Thyroid gland (tissue), 4 donors: ENCODE data around the gene SNX8. TPM values are rescaled to one million over a fixed set of nuclear protein-coding genes. Genes with fewer than 3 reads are reported as not detected.

Experiments used
- DNase-seq, 2 donors: peaks; one replicate each; pipeline ENCODE4 v3.0.0-alpha.2; 2019
- H3K27ac ChIP-seq, 3 donors: fragments of 200-600 bp; sonication (generic); 1 replicate in 2 of 3; 2 replicates in 1 of 3; pipeline ENCODE4 v1.5.1; 2016 to 2019; ENCODE audit warnings: mild to moderate bottlenecking in 1 of 3, moderate library complexity in 1 of 3
- H3K27me3 ChIP-seq: fragments of 200-600 bp; sonication (generic); one replicate; pipeline ENCODE4 v1.5.1; 2019
- H3K36me3 ChIP-seq, 2 donors: fragments of 200-600 bp; sonication (generic); one replicate each; pipeline ENCODE4 v1.5.1; 2016 to 2019
- H3K4me1 ChIP-seq, 2 donors: fragments of 200-600 bp; sonication (generic); one replicate each; pipeline ENCODE4 v1.5.1; 2017 to 2019
- H3K4me3 ChIP-seq, 3 donors: fragments of 200-600 bp; sonication (generic); replicated peaks in 1 of 3; 1 replicate in 2 of 3; 2 replicates in 1 of 3; pipeline ENCODE4 v1.5.1; 2016; ENCODE audit warnings: mild to moderate bottlenecking in 1 of 3
- H3K9me3 ChIP-seq: fragments of 200-600 bp; sonication (generic); one replicate; pipeline ENCODE4 v1.5.1; 2017
- POLR2A ChIP-seq, 2 donors: fragments of 450-650 bp; IDR thresholded peaks; one replicate each; pipeline ENCODE4 v1.6.1; 2017; ENCODE audit warnings: antibody characterized with exemption in 2 of 2, mild to moderate bottlenecking in 2 of 2, moderate library complexity in 1 of 2
- WGBS, 2 donors: methylation state at CpG; one replicate each; pipeline ENCODE4 v1.1.5; 2017; 5-methylcytosine and 5-hydroxymethylcytosine counted together
- intact Hi-C: fragments of 100-400 bp; cut with DNase I; formaldehyde crosslinking; loops from one replicate; pipeline ENCODE4 v1.15.1; 2023
- total RNA-seq, 4 donors: library from RNA; depleted of rRNA; stranded (reverse); fragments of >200 nt; gene quantifications; one replicate each; pipeline ENCODE4 v1.2.3, GENCODE V29; 2016
- TF ChIP-seq, protein P1 (sequence below), 6 experiments: fragments of 200-600 bp in 3 of 6; fragments of 450-650 bp in 3 of 6; sonication (generic) in 3 of 6; IDR thresholded peaks; one replicate each; pipeline ENCODE4 v1.5.1; 2016 to 2019; ENCODE audit warnings: antibody characterized with exemption in 6 of 6, mild to moderate bottlenecking in 2 of 6, inconsistent platforms in 1 of 6, moderate library complexity in 1 of 6

SNX8 gene
- total RNA-seq, 4 donors from 2014 or later, result 12.0 to 40.5 (median 23.4) TPM

DNA sequence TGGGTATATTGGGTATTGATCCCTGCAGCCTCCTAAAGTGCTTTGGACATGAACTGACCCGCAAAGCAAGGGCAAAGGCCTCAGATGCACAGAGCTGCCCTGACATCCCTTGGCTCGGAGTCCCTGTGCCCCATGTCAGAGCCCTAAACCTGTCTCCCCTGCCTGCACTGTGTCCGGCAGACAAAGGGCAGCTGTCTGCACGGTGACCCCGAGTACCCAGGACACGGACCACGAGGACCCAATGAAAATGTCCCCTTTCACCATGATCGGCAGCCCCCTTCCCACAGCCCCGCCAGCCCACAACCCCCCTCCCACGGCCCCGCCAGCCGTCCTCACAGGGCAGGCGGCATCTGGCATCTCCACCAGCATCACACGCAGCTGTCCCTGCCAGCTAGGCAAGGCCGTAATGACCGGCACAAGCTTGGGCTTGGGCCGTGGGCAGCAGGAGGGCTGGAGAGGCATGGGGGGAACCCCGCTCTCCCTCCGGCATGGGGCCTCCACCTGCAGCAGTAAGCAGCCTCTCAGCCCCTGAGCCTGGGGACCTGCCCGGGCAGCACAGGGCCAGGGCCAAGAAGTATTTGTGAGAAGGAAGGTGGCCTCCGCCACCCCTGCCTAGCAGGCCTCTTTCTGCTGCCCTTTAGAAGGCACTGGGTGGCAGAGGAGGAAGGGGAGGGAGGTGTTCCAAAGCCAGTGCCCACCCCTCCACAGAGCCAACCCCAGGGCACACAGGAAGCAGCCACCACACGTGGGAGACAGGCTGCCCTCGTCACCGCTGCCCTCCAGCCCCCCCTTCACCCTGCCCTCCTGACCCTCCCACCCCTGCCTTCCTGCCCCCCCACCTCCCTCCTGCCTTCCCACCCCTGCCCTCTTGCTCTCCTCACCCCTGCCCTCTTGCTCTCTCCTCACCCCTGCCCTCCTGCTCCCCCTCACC is 62.1 kb downstream of the SNX8 start:
- Histone ChIP-seq H3K27me3 (no peaks in the 10 kb centered on the region), H3K27ac (no peak overlapping the region), H3K36me3 (peaks cover 6 to 8% of the 10 kb centered on the region in 2 donors), H3K4me1 (no peaks in the 10 kb centered on the region), H3K4me3 (no peak overlapping the region), H3K9me3 (no peaks in the 10 kb centered on the region)
- no peak for DNase-seq
- TF ChIP-seq, protein P1, sequence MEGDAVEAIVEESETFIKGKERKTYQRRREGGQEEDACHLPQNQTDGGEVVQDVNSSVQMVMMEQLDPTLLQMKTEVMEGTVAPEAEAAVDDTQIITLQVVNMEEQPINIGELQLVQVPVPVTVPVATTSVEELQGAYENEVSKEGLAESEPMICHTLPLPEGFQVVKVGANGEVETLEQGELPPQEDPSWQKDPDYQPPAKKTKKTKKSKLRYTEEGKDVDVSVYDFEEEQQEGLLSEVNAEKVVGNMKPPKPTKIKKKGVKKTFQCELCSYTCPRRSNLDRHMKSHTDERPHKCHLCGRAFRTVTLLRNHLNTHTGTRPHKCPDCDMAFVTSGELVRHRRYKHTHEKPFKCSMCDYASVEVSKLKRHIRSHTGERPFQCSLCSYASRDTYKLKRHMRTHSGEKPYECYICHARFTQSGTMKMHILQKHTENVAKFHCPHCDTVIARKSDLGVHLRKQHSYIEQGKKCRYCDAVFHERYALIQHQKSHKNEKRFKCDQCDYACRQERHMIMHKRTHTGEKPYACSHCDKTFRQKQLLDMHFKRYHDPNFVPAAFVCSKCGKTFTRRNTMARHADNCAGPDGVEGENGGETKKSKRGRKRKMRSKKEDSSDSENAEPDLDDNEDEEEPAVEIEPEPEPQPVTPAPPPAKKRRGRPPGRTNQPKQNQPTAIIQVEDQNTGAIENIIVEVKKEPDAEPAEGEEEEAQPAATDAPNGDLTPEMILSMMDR (IDR thresholded peaks at IDR 0.05), result no peak
- no peak for TF ChIP-seq POLR2A (IDR thresholded peaks at IDR 0.05)
- WGBS, 2 donors, result 88% methylated on average over 24 of the region's 24 CpGs
- intact Hi-C loops, result no loop called here

DNA sequence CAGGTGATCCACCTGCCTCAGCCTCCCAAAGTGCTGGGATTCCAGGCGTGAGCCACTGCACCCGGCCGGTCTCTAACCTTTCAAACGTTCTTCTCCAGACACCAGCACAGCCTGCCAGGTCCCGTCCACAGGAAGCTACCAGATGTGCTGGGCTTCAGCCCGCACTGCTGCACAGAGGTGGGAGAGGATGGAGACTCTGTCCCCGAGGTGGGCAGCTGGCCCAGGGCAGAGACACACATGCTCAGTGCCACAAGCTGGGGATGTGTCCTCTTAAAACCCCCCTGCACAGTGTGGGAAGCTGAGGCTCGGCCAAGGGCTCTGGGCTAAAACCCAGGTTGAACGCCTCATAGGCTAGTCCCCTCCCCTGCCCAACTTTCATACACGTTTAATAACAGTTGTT is 62.9 kb downstream of the SNX8 start:
- no peaks in the 10 kb centered on the region for H3K9me3 ChIP-seq
- no peak overlapping the region for H3K4me3 ChIP-seq
- no peak for DNase-seq
- WGBS, 2 donors, result 85 to 87% methylated on average over 7 to 10 of the region's 10 CpGs
- H3K4me1 ChIP-seq, result no peaks in the 10 kb centered on the region
- TF ChIP-seq, protein P1 (IDR thresholded peaks at IDR 0.05), result no peak
- no peak for TF ChIP-seq POLR2A (IDR thresholded peaks at IDR 0.05)
- intact Hi-C loops, result no loop called here
- peaks cover 3 to 4% of the 10 kb centered on the region in 2 donors for H3K36me3 ChIP-seq
- H3K27ac ChIP-seq, result no peak overlapping the region
- no peaks in the 10 kb centered on the region for H3K27me3 ChIP-seq

DNA sequence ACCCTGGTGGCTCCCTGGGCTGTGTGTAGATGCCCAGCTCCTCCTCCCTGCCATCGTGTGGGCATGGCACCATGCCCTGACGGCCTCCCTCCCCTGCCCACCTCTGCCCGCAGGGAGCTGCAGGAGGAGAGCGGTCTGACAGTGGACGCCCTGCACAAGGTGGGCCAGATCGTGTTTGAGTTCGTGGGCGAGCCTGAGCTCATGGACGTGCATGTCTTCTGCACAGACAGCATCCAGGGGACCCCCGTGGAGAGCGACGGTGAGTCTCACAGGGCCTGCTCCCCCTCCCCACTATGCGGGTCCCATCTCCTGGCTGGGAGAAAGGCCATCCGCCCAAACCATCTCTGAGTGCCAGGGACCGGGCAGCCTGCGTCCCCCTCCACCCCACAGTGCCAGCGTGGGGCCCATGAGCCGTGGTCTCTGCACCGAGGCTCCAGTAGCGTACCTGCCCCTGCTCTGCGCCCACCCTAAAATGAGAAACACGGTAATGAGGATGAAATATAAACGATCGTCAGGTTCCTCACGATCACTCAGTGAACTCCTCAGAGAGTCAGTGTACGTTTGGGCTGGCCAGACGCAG is 64.4 kb downstream of the SNX8 start:
- Histone ChIP-seq H3K9me3 (no peaks in the 10 kb centered on the region), H3K27me3 (no peaks in the 10 kb centered on the region), H3K4me1 (no peaks in the 10 kb centered on the region), H3K36me3 (no peaks in the 10 kb centered on the region), H3K27ac (no peak overlapping the region), H3K4me3 (no peak overlapping the region)
- intact Hi-C loops, result loop anchor here (10.0 kb wide), 1 partner anchor 105 kb away; the partner anchor contains the start of gene EIF3B
- 68 to 85% methylated on average over 8 to 15 of the region's 27 CpGs for WGBS, 2 donors
- no peak for DNase-seq
- TF ChIP-seq POLR2A (IDR thresholded peaks at IDR 0.05), result no peak
- TF ChIP-seq, protein P1 (IDR thresholded peaks at IDR 0.05), result no peak

DNA sequence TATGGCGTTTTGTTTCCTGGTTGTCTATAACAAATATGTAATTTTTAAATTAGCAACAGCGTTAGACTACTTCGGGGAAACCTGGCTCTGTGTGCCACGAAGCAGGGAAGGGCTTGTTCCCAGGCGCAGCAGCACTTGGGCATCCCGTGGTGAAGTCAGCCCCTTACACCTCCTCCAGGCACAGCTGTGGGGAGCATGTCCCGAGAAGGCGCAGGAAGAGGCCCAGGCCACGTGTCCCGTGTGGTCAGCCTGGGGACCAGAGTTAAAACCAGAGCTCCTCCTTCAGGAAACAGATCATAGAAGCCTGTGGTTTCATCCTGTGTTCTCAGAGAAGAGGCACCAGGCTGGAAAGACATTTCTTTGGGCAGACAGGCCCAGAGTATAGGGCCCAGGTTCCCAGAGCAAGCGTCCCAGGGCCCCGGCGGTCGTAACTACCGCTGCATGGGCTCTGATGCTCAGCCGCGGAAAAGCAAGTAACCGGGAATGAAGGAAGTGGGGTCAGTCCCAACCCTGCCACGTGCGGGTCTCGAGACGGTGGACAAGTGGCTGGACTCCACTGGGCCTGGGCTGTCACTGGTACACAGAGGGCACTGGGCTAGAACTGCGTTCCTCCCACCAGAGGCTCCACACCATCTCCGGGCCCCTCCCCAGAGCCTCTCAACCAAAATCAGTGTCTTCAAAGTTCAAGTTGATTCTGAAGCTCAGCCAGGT is 65.1 kb downstream of the SNX8 start:
- Histone ChIP-seq H3K4me1 (no peaks in the 10 kb centered on the region), H3K27me3 (no peaks in the 10 kb centered on the region), H3K27ac (no peak overlapping the region), H3K9me3 (no peaks in the 10 kb centered on the region), H3K36me3 (no peaks in the 10 kb centered on the region), H3K4me3 (no peak overlapping the region)
- peak in 1 of 2 donors; percentile 15 for DNase-seq
- intact Hi-C loops, result loop anchor here (10.0 kb wide), 1 partner anchor 106 kb away; the partner anchor contains the start of gene EIF3B
- WGBS, 2 donors, result 60 to 66% methylated on average over 18 to 20 of the region's 24 CpGs
- TF ChIP-seq POLR2A (IDR thresholded peaks at IDR 0.05), result no peak
- TF ChIP-seq, protein P1 (IDR thresholded peaks at IDR 0.05), result no peak
